K562 (cell line): Measurements from ENCODE around the gene DIS3L2. TPM values are rescaled to one million over a fixed set of nuclear protein-coding genes. Genes with fewer than 3 reads are reported as not detected.

Experiments
- ATAC-seq: fragments of 200-7000 bp; cut with Tn5 transposase; 3 replicates; pipeline ENCODE4 v1.9.1; 2020; ENCODE audit warnings: moderate library complexity
- BruUV-seq: library from RNA; stranded (reverse); fragments of 400-500 nt; replicated peaks from 2 replicates; lab custom pipeline; 2021; lab: Mats Ljungman, UMichigan
- CTCF ChIA-PET: fragments of 300-600 bp; formaldehyde crosslinking; extraction: SDS; loops from one replicate; lab custom pipeline; 2021; ENCODE audit warnings: low intra/inter-chr PET ratio; lab: Yijun Ruan, JAX
- POLR2A ChIA-PET: fragments of 300-600, 350-650 bp; sonication (Branson Sonifier 250); formaldehyde crosslinking; extraction: SDS; loops from one replicate; lab custom pipeline; 2021; ENCODE audit warnings: antibody characterized with exemption, inconsistent platforms; lab: Yijun Ruan, JAX
- DNase-seq, 4 experiments: peaks; one replicate each; pipeline versions ENCODE4 v3.0.0 to v3.0.0-alpha.2; 2011 to 2018; ENCODE audit warnings: low spot score in 3 of 4, mixed read lengths in 3 of 4; ENCODE audit errors: extremely low read depth in 1 of 4
- FAIRE-seq: peaks from 2 replicates; lab custom pipeline; 2011; peaks lifted over from hg19 to GRCh38; lab: Jason Lieb, UNC
- H2AFZ ChIP-seq: 2 replicates; pipeline ENCODE4 v1.6.0; 2011; ENCODE audit warnings: low read depth, low read length, control low read depth, inconsistent platforms
- H3K27ac ChIP-seq: fragments of 200-600 bp; 3 replicates; pipeline ENCODE4 v1.8.0; 2011; ENCODE audit warnings: low read depth, mild to moderate bottlenecking, control low read depth, inconsistent platforms, low read length, moderate library complexity, mixed read lengths; ENCODE audit errors: extremely low read depth
- H3K27me3 ChIP-seq, 2 experiments: fragments of 300-600 bp in 1 of 2; 2 replicates in 1 of 2; 3 replicates in 1 of 2; pipeline versions ENCODE4 v1.6.0 to v1.8.0; 2011; ENCODE audit warnings: inconsistent platforms in 2 of 2, low read length in 2 of 2, mild to moderate bottlenecking in 1 of 2, mixed read lengths in 1 of 2, moderate library complexity in 1 of 2; ENCODE audit not compliant: control insufficient read depth in 2 of 2, insufficient read depth in 2 of 2
- H3K36me3 ChIP-seq: fragments of 300-600 bp; 3 replicates; pipeline ENCODE4 v1.8.0; 2011; ENCODE audit warnings: mild to moderate bottlenecking, low read length, inconsistent platforms; ENCODE audit not compliant: control insufficient read depth, insufficient read depth
- H3K4me1 ChIP-seq, 2 experiments: fragments of 200-600 bp in 1 of 2; replicated peaks in 1 of 2; 2 replicates in 1 of 2; 3 replicates in 1 of 2; pipeline versions ENCODE4 v1.5.1 to v1.8.0; 2011; ENCODE audit warnings: inconsistent platforms in 2 of 2, low read length in 2 of 2, mild to moderate bottlenecking in 1 of 2, mixed read lengths in 1 of 2, moderate library complexity in 1 of 2; ENCODE audit not compliant: control insufficient read depth in 2 of 2, insufficient read depth in 2 of 2
- H3K4me2 ChIP-seq: 2 replicates; pipeline ENCODE4 v1.6.1; 2011; ENCODE audit warnings: low read length, control low read depth, inconsistent platforms, mixed read lengths; ENCODE audit not compliant: insufficient read depth
- H3K4me3 ChIP-seq: fragments of 200-600 bp; sonication (generic), shearing (Covaris generic); 2 replicates; pipeline ENCODE4 v1.5.1; 2016; ENCODE audit warnings: control low read depth, inconsistent platforms
- H3K79me2 ChIP-seq: fragments of 200-600 bp; 3 replicates; pipeline ENCODE4 v1.8.0; 2011; ENCODE audit warnings: low read length, inconsistent platforms; ENCODE audit not compliant: control insufficient read depth, insufficient read depth
- H3K9ac ChIP-seq, 2 experiments: 2 replicates each; pipeline versions ENCODE4 v1.6.0 to v1.6.1; 2011; ENCODE audit warnings: low read depth in 2 of 2, low read length in 2 of 2, control low read depth in 1 of 2, inconsistent platforms in 1 of 2, mild to moderate bottlenecking in 1 of 2, mixed read lengths in 1 of 2; ENCODE audit not compliant: insufficient read depth in 1 of 2
- H3K9me1 ChIP-seq: one replicate; pipeline ENCODE4 v1.6.0; 2011; ENCODE audit warnings: inconsistent platforms, mild to moderate bottlenecking, low read length, moderate library complexity; ENCODE audit not compliant: control insufficient read depth, insufficient read depth
- H3K9me3 ChIP-seq: replicated peaks from 2 replicates; pipeline ENCODE4 v1.5.1; 2011; ENCODE audit warnings: low read depth, low read length, inconsistent platforms; ENCODE audit not compliant: control insufficient read depth, insufficient read depth
- H4K20me1 ChIP-seq: replicated peaks from 2 replicates; pipeline ENCODE4 v1.6.1; 2011; ENCODE audit warnings: low read length, inconsistent platforms, mixed read lengths; ENCODE audit not compliant: control insufficient read depth, insufficient read depth
- FOXA3 ChIP-seq, 2 experiments: fragments of 450-650 bp in 1 of 2; sonication (generic) in 1 of 2; formaldehyde crosslinking; IDR thresholded peaks in 1 of 2; conservative IDR thresholded peaks in 1 of 2; 2 replicates each; pipeline versions ENCODE4 v1.4.0 to v1.8.0; 2020 to 2022; ENCODE audit warnings: mild to moderate bottlenecking in 2 of 2, missing genetic modification reagents in 1 of 2
- GTF2E2 ChIP-seq: fragments of 200-800 bp; sonication (Bioruptor generic); IDR thresholded peaks from 2 replicates; pipeline ENCODE4 v1.6.1; 2016; ENCODE audit warnings: missing genetic modification characterization, missing compliant biosample characterization
- KDM1A ChIP-seq, 2 experiments: fragments of 450-650 bp; IDR thresholded peaks; 2 replicates each; pipeline ENCODE4 v1.6.1; 2016; ENCODE audit warnings: mild to moderate bottlenecking in 2 of 2
- NR2C1 ChIP-seq, 2 experiments: fragments of 450-650 bp; IDR thresholded peaks; 2 replicates each; pipeline ENCODE4 v1.6.1; 2017; ENCODE audit warnings: mild to moderate bottlenecking in 2 of 2, antibody characterized with exemption in 1 of 2, inconsistent platforms in 1 of 2, missing compliant biosample characterization in 1 of 2, missing genetic modification characterization in 1 of 2
- SMARCB1 ChIP-seq: IDR thresholded peaks from 2 replicates; pipeline ENCODE4 v1.6.1; 2011; ENCODE audit warnings: improper control_type of control experiment, low read depth; ENCODE audit not compliant: insufficient read length
- TCF3 ChIP-seq: sonication (generic); formaldehyde crosslinking; IDR thresholded peaks from 2 replicates; pipeline ENCODE4 v1.4.0; 2020; ENCODE audit warnings: mild to moderate bottlenecking, missing genetic modification reagents
- TEAD2 ChIP-seq: fragments of 450-650 bp; IDR thresholded peaks from 2 replicates; pipeline ENCODE4 v1.6.1; 2016; ENCODE audit warnings: missing genetic modification characterization, control low read depth, missing compliant biosample characterization
- ZHX1 ChIP-seq: fragments of 150-350 bp; conservative IDR thresholded peaks from 2 replicates; pipeline ENCODE4 v1.6.1; 2014; ENCODE audit warnings: low read length
- ZNF518B ChIP-seq: fragments of 250-450 bp; sonication (Bioruptor Pico); IDR thresholded peaks from 2 replicates; pipeline ENCODE4 v1.5.0; 2021; ENCODE audit warnings: mild to moderate bottlenecking, moderate library complexity
- WGBS: fragments of 100-300 bp; shearing (Covaris generic); methylation state at CpG from one replicate; pipeline ENCODE4 v1.1.6; 2016; ENCODE audit warnings: low coverage, mixed read lengths; ENCODE audit not compliant: insufficient coverage; ENCODE audit errors: missing lambda C conversion rate; 5-methylcytosine and 5-hydroxymethylcytosine counted together
- in situ Hi-C: fragments of 300-500 bp; cut with MboI; formaldehyde crosslinking; loops from 4 replicates; pipeline ENCODE4 v1.15.0; 2018; ENCODE audit warnings: inconsistent platforms, mixed read lengths
- intact Hi-C: fragments of 100-400 bp; cut with micrococcal nuclease; formaldehyde crosslinking; loops from 2 replicates; pipeline ENCODE4 v1.14.2; 2022
- polyA plus RNA-seq, 8 experiments: library from polyadenylated mRNA; depleted of rRNA in 4 of 8; stranded (reverse) in 5 of 8; unstranded in 3 of 8; fragments of >200 nt; fragmentation: Nextera tagmentation in 2 of 8; fragmentation: Illumina TruSeq in 1 of 8; extraction: Ambion mirVana in 2 of 8; extraction: Trizol in 1 of 8; gene quantifications; 2 replicates each; pipeline versions ENCODE4 v1.2.1 to v1.2.3, GENCODE V29; 2011 to 2014; ENCODE audit warnings: inconsistent platforms in 1 of 8, missing spikeins in 1 of 8
- total RNA-seq, 7 experiments: library from RNA; depleted of rRNA in 6 of 7; stranded (reverse); fragments of >200 nt in 6 of 7; fragmentation: Illumina TruSeq in 2 of 7; extraction: Trizol in 2 of 7; gene quantifications; 2 replicates each; pipeline versions ENCODE4 v1.2.1 to v1.2.3, GENCODE V29; 2011 to 2021; ENCODE audit warnings: low replicate concordance in 1 of 7

The DIS3L2 gene
- total and polyA plus RNA-seq, 9 of the 15 experiments (the other 6 are each of a cell fraction or from before 2014, with no cell fraction given): 1.5 to 19.2 (median 11.2) TPM

GRCh38 chr2:232353660-232354059 is 392.1 kb downstream of the DIS3L2 start:
- CTCF ChIA-PET: interaction anchor here (0.7 kb wide), 1 partner anchor 1340 kb away, joined by 3 read pairs; no protein-coding TSS in a partner anchor
- Histone ChIP-seq H3K9ac (no peak overlapping the region), H3K36me3 (no peaks in the 10 kb centered on the region), H2AFZ (no peak overlapping the region), H3K4me3 (no peak overlapping the region), H3K79me2 (no peaks in the 10 kb centered on the region), H3K27ac (no peak overlapping the region), H3K4me2 (no peak overlapping the region), H3K4me1 (no peaks in the 10 kb centered on the region; a peak in 1 of 5 replicates), H3K9me1 (no peaks in the 10 kb centered on the region), H4K20me1 (no peaks in the 10 kb centered on the region), H3K9me3 (no peaks in the 10 kb centered on the region), H3K27me3 (peaks cover 0 to 52% of the 10 kb centered on the region in 2 experiments; a peak in 3 of 5 replicates)
- POLR2A ChIA-PET: interaction anchor here (0.6 kb wide), 1 partner anchor 12 kb away, joined by 3 read pairs; no protein-coding TSS in a partner anchor
- in situ Hi-C loops: no loop called here
- TF ChIP-seq GTF2E2: no peak
- no peak for TF ChIP-seq FOXA3 (CRISPR knock-in tag; conservative IDR thresholded peaks at IDR 0.05 in 1 of 2, IDR thresholded peaks at IDR 0.05 in 1 of 2)
- TF ChIP-seq KDM1A (IDR thresholded peaks at IDR 0.05): peak in 1 of 2 experiments; percentile 17; a peak in 1 of 4 replicates
- TF ChIP-seq SMARCB1: no peak
- TF ChIP-seq ZHX1: no peak
- no peak for TF ChIP-seq NR2C1 (IDR thresholded peaks at IDR 0.05)
- no peak for TF ChIP-seq NR2C1 (tag; IDR thresholded peaks at IDR 0.05)
- TF ChIP-seq ZNF518B (CRISPR knock-in tag): no peak
- no peak for TF ChIP-seq TEAD2 (tag)
- no peak for TF ChIP-seq TCF3
- no TSS peak for BruUV-seq
- WGBS: 26% methylated on average over 4 of the region's 7 CpGs
- FAIRE-seq (no peak), ATAC-seq (no peak), DNase-seq (no peak)
- intact Hi-C loops: no loop called here
